Activated CD4-positive, alpha-beta T cell treated with anti-CD3 and anti-CD28 coated beads, Interleukin-2, amount 10 ng/mL, durations not matched to agents 7 days and 5 days (primary cell): ENCODE results near the gene CD38. TPM values are rescaled to one million over a fixed set of nuclear protein-coding genes. Genes with fewer than 3 reads are reported as not detected.

ENCODE experiments used
- CTCF ChIA-PET: fragments of 350-600 bp; sonication (Branson Sonifier 250); formaldehyde crosslinking; loops from one replicate; lab custom pipeline; 2021; ENCODE audit warnings: antibody characterized with exemption; lab: Charles Lee
- POLR2A ChIA-PET: fragments of 350-600 bp; sonication (Branson Sonifier 250); formaldehyde crosslinking; loops from one replicate; lab custom pipeline; 2021; ENCODE audit warnings: antibody characterized with exemption; lab: Charles Lee
- DNase-seq: peaks from one replicate; pipeline ENCODE4 v3.0.0-alpha.2; 2020
- H3K27ac Mint-ChIP-seq: one replicate; pipeline ENCODE4 v1.8.0; 2021; ENCODE audit warnings: mild to moderate bottlenecking, moderate library complexity, mixed read lengths
- H3K27me3 Mint-ChIP-seq: one replicate; pipeline ENCODE4 v1.8.0; 2021; ENCODE audit warnings: mixed read lengths
- H3K36me3 Mint-ChIP-seq: one replicate; pipeline ENCODE4 v1.8.0; 2021; ENCODE audit warnings: low read depth, mixed read lengths
- H3K4me1 Mint-ChIP-seq: one replicate; pipeline ENCODE4 v1.8.0; 2021; ENCODE audit warnings: mixed read lengths
- H3K4me3 Mint-ChIP-seq: one replicate; pipeline ENCODE4 v1.8.0; 2021; ENCODE audit warnings: mild to moderate bottlenecking, moderate library complexity, mixed read lengths
- H3K9me3 Mint-ChIP-seq: one replicate; pipeline ENCODE4 v1.8.0; 2021; ENCODE audit warnings: mixed read lengths
- total RNA-seq, 2 experiments: library from RNA; stranded (reverse); gene quantifications; one replicate each; pipeline ENCODE4 v1.2.3, GENCODE V29; 2021

CD38 gene
- total RNA-seq, 2 experiments from 2014 or later: 87.4 to 95.3 TPM

DNA sequence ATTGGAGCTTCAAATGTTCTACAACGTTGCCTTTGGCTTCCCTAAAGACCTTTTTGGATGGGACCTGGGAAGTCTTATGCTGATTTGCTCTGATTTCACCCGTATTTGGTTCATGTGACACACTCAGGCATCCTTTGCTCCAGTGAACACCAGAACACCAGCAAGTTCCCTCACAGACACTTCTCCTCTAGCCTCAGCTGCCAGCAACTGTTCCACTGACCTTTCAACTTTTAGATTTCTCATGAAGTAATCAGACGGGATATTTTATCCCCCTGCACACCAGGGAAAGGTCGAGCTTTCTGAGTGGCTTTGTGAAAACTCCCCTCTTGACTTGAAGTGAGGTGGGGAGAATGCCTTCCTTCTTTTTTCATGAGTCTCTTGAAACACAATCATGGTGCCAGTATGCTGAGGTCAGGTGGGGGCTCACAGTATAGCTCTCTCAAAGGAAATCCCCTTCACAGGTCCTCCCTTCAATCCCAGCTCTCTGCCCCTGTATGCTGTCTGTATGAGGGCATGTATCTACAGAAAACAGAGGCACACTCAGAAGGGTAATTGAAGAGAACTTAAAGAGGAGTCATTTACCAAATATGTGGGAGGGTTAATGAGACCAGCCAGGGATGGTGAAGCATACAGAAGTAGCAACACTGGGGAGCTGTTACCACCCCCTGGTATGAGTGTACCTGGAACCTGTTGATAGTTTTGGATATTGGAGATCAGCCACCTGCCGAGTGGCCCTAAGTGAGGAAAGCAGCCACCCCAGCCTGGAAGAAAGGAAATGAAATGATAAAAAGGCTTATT, 97.7 kb downstream of the CD38 start:
- Mint-ChIP-seq H3K27ac (no peak overlapping the region), H3K4me3 (no peak overlapping the region), H3K27me3 (peaks cover 8% of the 10 kb centered on the region), H3K36me3 (no peaks in the 10 kb centered on the region), H3K4me1 (no peaks in the 10 kb centered on the region), H3K9me3 (peaks cover 13% of the 10 kb centered on the region)
- CTCF ChIA-PET: no interaction called here
- DNase-seq: no peak
- POLR2A ChIA-PET: no interaction called here

DNA sequence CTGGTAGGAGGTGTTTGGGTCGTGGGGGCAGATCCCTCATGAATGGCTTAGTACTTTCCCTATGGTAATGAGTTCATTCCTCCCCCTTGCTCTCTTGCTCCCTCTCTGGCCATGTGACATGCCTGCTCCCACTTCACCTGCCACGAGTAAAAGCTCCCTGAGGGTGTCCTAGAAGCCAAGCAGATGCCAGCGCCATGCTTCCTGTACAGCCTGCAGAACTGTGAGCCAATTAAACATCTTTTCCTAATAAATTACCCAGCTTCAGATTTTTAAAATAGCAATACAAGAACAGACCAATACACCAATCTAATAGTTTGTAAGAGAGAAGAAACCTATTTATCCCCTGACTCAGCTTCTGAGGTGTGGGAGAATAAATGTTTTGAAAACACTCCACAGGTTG, 99.9 kb downstream of the CD38 start:
- no peaks in the 10 kb centered on the region for H3K4me1 Mint-ChIP-seq
- H3K9me3 Mint-ChIP-seq: peaks cover 13% of the 10 kb centered on the region

DNA sequence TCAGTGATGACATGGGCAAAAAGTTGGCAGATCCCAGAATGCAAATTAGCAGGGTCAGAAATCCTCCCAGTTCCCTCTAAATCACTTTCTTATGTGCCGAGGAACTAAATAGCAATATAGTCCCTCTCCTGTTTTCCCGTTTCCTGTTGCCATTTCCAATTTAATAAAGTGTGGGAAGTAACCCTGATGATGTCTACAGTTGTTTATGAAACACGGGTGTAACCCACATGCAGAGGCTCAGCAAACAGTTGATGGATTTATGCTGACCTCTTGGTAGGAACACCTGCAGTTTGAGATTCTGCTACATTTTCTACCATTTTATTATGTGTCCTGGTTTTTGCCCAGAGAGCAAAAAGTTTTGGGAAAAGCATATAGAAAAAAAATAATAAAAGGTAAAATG, 103.7 kb downstream of the CD38 start:
- Mint-ChIP-seq H3K4me1 (no peaks in the 10 kb centered on the region), H3K27ac (no peak overlapping the region), H3K36me3 (no peaks in the 10 kb centered on the region), H3K9me3 (peaks cover 7% of the 10 kb centered on the region), H3K27me3 (peaks cover 10% of the 10 kb centered on the region), H3K4me3 (no peak overlapping the region)
- CTCF ChIA-PET: interaction anchor here (0.8 to 2.0 kb wide), 7 partner anchors 20 to 640 kb away, joined by 3 to 15 read pairs (median 3); no protein-coding TSS in a partner anchor
- POLR2A ChIA-PET: no interaction called here
- DNase-seq: no peak

More for the DNA sequence above, 99.9 kb downstream of the CD38 start:
- no peak overlapping the region for H3K4me3 Mint-ChIP-seq
- no peak for DNase-seq
- ChIA-PET POLR2A (no interaction called here), CTCF (interaction anchor here (1.0 kb wide), 2 partner anchors 78 to 84 kb away, joined by 3 to 5 read pairs; no protein-coding TSS in a partner anchor)
- H3K36me3 Mint-ChIP-seq: no peaks in the 10 kb centered on the region
- peaks cover 2% of the 10 kb centered on the region for H3K27me3 Mint-ChIP-seq
- H3K27ac Mint-ChIP-seq: no peak overlapping the region

DNA sequence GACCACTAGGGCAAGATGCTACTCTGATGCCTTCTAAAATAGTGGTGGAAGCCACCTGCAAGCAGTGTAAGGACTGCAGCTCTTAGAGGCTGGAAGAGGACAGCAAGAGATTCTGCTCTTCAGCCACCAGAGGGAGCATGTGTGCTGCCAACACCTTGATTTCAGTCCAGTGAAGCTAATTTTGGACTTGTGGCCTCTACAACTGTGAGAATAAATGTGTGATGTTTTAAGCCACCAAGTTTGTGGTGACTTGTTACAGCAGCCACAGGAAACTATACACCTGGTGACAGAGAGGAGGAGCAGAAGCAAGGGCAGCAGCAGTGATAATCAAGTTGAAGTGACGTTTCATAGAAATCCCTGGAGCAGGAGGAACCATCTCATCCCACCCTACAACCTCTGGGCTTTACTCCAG, 104.6 kb downstream of the CD38 start:
- no peaks in the 10 kb centered on the region for H3K36me3 Mint-ChIP-seq
- no peak overlapping the region for H3K27ac Mint-ChIP-seq
- H3K4me3 Mint-ChIP-seq: no peak overlapping the region
- peak; percentile 62 for DNase-seq
- POLR2A ChIA-PET: no interaction called here
- no peaks in the 10 kb centered on the region for H3K4me1 Mint-ChIP-seq
- peaks cover 5% of the 10 kb centered on the region for H3K9me3 Mint-ChIP-seq
- CTCF ChIA-PET: interaction anchor here (0.8 to 2.0 kb wide), 19 partner anchors 10 to 641 kb away, joined by 3 to 15 read pairs (median 3); no protein-coding TSS in a partner anchor
- H3K27me3 Mint-ChIP-seq: peaks cover 10% of the 10 kb centered on the region

DNA sequence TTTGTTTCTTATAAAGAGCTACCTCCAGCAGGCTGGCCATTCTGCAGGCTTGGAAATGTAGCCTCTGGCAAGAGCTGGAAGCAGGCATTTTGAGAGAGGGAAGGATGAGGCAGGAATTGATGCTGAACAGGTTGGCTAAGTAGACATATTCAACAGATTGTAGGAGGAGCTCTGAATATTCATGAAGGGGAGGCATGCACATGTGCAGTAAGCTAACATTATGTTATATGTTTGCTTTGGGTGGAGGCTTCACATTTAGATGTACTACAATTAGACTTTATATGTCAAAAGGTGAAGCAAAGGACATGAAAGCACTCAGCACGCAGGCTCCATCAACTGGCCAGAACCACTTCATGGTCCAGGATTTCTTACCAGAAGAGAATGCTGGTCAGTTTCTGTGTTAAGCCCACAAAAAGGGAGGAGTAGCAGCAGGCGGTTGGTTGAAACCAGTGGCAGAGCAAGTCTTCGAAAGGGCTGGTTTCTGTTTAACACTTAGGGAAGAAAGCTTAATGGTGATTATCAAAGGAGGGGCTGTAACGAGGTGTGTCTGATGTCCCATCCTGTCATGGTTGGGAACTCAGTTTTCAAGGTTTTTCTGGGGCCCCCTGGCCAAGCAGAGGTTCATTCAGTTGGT, 105.6 kb downstream of the CD38 start:
- Mint-ChIP-seq H3K27ac (no peak overlapping the region), H3K27me3 (peaks cover 10% of the 10 kb centered on the region), H3K4me3 (no peak overlapping the region), H3K9me3 (no peaks in the 10 kb centered on the region), H3K36me3 (no peaks in the 10 kb centered on the region), H3K4me1 (no peaks in the 10 kb centered on the region)
- ChIA-PET POLR2A (interaction anchor here (0.5 kb wide), 1 partner anchor 319 kb away, joined by 4 read pairs; no protein-coding TSS in a partner anchor), CTCF (interaction anchor here (1.2 to 2.0 kb wide), 9 partner anchors 9 to 114 kb away, joined by 3 to 15 read pairs (median 4); no protein-coding TSS in a partner anchor)
- no peak for DNase-seq

DNA sequence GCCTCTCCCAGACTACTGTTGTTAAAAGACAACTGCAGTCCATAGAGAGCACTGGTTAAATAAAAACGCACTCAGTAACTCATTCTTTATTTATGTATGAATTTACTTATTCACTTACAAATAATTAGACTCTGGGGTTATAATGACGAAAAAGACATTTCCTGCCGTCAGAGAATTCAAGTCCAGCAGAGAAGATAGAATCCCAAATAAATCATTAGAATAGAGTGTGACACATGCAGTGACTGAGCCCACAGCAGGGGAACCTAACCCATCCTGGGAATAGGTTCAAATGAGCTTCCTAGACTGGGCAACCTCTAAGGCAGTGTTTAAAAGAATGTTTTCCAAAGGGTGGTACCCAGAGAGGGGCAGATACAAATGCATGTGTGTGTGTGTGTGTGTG, 106.5 kb downstream of the CD38 start:
- ChIA-PET CTCF (no interaction called here), POLR2A (no interaction called here)
- no peaks in the 10 kb centered on the region for H3K4me1 Mint-ChIP-seq
- no peak for DNase-seq
- no peak overlapping the region for H3K27ac Mint-ChIP-seq
- H3K9me3 Mint-ChIP-seq: no peaks in the 10 kb centered on the region
- peaks cover 10% of the 10 kb centered on the region for H3K27me3 Mint-ChIP-seq
- H3K36me3 Mint-ChIP-seq: no peaks in the 10 kb centered on the region
- H3K4me3 Mint-ChIP-seq: no peak overlapping the region

DNA sequence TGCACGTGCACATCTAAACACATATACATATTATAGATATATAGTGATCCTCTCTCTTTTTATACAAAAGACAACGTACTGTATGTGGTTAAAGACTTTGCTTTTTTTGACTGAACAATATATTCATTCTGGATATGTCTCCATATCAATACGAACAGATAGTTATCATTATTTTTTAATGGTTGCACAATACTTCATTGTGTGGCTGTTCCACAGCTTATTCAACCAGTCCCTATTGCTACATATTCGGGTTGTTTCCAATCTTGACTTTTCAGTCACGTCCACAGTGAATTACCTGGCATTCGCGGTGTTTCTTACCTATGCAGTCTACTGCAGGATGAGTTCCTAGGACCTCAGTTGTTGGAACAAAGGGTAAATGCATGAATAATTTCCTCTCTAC, 107.3 kb downstream of the CD38 start:
- Mint-ChIP-seq H3K36me3 (no peaks in the 10 kb centered on the region), H3K4me1 (no peaks in the 10 kb centered on the region), H3K27me3 (peaks cover 12% of the 10 kb centered on the region), H3K9me3 (no peaks in the 10 kb centered on the region), H3K4me3 (no peak overlapping the region), H3K27ac (no peak overlapping the region)
- ChIA-PET POLR2A (no interaction called here), CTCF (no interaction called here)
- no peak for DNase-seq

DNA sequence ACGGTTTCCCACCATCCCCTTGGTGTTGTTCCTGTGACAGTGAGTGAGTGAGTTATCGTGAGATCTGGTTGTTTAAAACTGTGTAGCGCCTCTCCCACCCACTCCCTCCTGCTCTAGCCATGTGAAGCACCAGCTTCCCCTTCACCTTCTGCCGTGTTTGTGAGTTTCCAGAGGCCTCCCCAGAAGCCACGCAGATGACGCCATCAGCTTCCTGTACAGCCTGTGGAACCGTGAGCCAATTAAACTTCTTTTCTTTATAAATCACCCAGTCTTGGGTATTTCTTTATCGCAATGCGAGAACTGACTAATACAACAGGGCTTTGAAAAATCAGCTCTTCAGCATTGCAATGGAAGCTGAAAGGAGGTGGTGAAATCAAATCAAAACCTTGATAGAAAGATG, 110.4 kb downstream of the CD38 start:
- Mint-ChIP-seq H3K4me1 (no peaks in the 10 kb centered on the region), H3K4me3 (no peak overlapping the region)
- CTCF ChIA-PET: interaction anchor here (1.2 kb wide), 1 partner anchor 25 kb away, joined by 3 read pairs; no protein-coding TSS in a partner anchor

DNA sequence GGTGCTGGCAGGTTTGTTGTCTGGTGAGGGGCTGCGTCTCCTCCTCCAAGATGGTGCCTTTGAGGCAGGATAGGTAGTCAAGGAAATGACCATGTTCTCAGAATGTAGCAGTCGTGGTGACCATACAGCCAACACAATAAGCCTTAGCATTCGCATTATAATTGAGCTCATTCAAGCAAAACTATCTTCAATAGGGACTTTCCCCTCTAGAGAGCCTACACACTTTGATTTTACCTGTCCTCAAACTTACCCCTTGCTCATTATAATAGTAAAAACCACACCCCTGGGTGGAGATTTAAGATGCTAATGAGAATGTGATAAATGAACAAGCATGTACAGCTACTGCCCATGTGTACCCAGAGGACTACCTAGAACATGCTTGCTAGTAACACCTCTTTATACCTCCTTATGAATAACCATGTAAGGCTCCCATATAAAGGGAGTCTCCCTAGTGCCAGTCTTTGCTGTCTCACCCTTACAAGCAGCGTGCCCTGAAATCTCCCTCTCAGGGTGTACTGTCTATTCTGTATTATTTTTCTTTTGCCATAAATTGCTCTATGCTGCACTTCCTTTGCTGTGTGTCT, 112.2 kb downstream of the CD38 start:
- Mint-ChIP-seq H3K4me1 (no peaks in the 10 kb centered on the region), H3K27me3 (peaks cover 5% of the 10 kb centered on the region), H3K4me3 (no peak overlapping the region), H3K9me3 (no peaks in the 10 kb centered on the region), H3K27ac (no peak overlapping the region), H3K36me3 (no peaks in the 10 kb centered on the region)
- POLR2A ChIA-PET: interaction anchor here (0.6 kb wide), 1 partner anchor 547 kb away, joined by 3 read pairs; no protein-coding TSS in a partner anchor
- CTCF ChIA-PET: interaction anchor here (0.6 kb wide), 1 partner anchor 365 kb away, joined by 3 read pairs; no protein-coding TSS in a partner anchor
- no peak for DNase-seq

More for the DNA sequence above, 110.4 kb downstream of the CD38 start:
- H3K27me3 Mint-ChIP-seq: peaks cover 14% of the 10 kb centered on the region
- no peak for DNase-seq
- no peaks in the 10 kb centered on the region for H3K36me3 Mint-ChIP-seq
- H3K9me3 Mint-ChIP-seq: no peaks in the 10 kb centered on the region
- POLR2A ChIA-PET: interaction anchor here (0.7 kb wide), 1 partner anchor 48 kb away, joined by 3 read pairs; no protein-coding TSS in a partner anchor
- no peak overlapping the region for H3K27ac Mint-ChIP-seq

DNA sequence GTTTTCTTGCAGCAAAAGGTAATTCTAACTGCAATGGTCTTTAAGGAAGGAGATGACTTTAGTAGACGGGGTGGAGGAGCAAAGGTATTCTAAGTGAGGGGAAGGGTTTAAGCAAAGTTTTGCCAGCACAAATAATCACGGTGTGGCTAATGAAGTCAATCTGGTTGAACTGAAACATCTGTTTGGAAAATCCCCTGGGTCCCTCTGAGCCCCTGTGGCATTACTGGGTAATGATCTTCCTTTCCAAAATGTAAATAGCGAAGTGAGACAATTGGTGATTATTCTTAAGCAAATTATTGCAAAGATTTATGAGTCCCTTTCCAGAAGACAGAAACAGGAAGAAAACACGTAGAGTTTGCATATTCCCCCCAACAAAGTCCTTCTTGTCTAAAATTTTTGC, 113.2 kb downstream of the CD38 start:
- CTCF ChIA-PET: no interaction called here
- H3K27ac Mint-ChIP-seq: no peak overlapping the region
- peaks cover 12% of the 10 kb centered on the region for H3K27me3 Mint-ChIP-seq
- no peak for DNase-seq
- POLR2A ChIA-PET: no interaction called here
- H3K4me1 Mint-ChIP-seq: no peaks in the 10 kb centered on the region
- no peaks in the 10 kb centered on the region for H3K36me3 Mint-ChIP-seq
- no peak overlapping the region for H3K4me3 Mint-ChIP-seq
- no peaks in the 10 kb centered on the region for H3K9me3 Mint-ChIP-seq

DNA sequence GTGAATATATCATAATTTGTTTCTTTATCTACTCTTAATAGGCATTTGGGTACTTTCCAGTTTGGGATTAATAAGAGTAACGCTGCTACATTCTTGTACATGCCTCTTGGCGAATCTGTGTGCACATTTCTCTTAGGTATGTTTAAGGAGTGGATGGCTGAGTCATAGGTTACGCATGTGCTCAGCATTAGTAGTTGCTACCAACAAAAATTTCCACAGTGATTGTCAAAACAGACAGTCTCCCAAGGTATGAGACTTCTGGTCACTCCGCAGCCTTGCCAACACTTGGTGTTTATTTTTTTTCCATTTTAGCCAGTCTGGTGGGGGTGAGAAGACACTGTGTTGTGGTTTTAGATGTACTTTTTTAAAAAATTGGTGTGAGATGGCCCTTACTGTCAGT, 115.8 kb downstream of the CD38 start:
- ChIA-PET POLR2A (no interaction called here), CTCF (no interaction called here)
- no peak for DNase-seq
- no peak overlapping the region for H3K4me3 Mint-ChIP-seq
- H3K27ac Mint-ChIP-seq: no peak overlapping the region
- no peaks in the 10 kb centered on the region for H3K9me3 Mint-ChIP-seq
- peaks cover 30% of the 10 kb centered on the region for H3K27me3 Mint-ChIP-seq
- H3K36me3 Mint-ChIP-seq: no peaks in the 10 kb centered on the region
- no peaks in the 10 kb centered on the region for H3K4me1 Mint-ChIP-seq

DNA sequence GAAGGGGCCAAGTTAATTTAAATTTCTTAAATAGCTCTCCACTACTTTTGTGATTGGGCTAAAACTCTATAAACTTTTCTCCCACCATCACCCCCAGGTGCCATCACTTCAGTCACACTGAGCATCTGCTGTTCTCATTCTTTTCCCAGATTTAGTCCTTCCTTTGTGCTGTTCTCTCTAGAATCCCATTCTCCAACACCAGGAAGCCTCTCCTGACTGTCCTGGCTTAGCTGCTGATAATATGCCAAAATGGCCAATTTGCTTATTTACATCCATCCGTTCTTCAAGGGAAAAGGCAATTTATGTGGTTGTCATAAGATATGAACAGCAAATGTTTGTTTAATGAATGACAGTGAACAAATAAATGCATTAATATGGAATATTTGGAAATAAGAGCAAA, 116.3 kb downstream of the CD38 start:
- no peaks in the 10 kb centered on the region for H3K36me3 Mint-ChIP-seq
- H3K4me1 Mint-ChIP-seq: no peaks in the 10 kb centered on the region
- DNase-seq: no peak
- H3K4me3 Mint-ChIP-seq: no peak overlapping the region
- no peak overlapping the region for H3K27ac Mint-ChIP-seq
- H3K9me3 Mint-ChIP-seq: no peaks in the 10 kb centered on the region
- POLR2A ChIA-PET: no interaction called here
- H3K27me3 Mint-ChIP-seq: peaks cover 33% of the 10 kb centered on the region
- CTCF ChIA-PET: no interaction called here
